Effector CD4-positive, alpha-beta T cell (primary cell): ENCODE results near the gene PLA2G6.
"Not testable (repeated sequence)": the region's sequence is repeated elsewhere in the genome, so short reads cannot be mapped to it uniquely, and the experiment has no call there.

ENCODE experiments used
- DNase-seq: peaks from one replicate; pipeline ENCODE4 v3.0.0-alpha.2; 2020

The PLA2G6 gene

DNA sequence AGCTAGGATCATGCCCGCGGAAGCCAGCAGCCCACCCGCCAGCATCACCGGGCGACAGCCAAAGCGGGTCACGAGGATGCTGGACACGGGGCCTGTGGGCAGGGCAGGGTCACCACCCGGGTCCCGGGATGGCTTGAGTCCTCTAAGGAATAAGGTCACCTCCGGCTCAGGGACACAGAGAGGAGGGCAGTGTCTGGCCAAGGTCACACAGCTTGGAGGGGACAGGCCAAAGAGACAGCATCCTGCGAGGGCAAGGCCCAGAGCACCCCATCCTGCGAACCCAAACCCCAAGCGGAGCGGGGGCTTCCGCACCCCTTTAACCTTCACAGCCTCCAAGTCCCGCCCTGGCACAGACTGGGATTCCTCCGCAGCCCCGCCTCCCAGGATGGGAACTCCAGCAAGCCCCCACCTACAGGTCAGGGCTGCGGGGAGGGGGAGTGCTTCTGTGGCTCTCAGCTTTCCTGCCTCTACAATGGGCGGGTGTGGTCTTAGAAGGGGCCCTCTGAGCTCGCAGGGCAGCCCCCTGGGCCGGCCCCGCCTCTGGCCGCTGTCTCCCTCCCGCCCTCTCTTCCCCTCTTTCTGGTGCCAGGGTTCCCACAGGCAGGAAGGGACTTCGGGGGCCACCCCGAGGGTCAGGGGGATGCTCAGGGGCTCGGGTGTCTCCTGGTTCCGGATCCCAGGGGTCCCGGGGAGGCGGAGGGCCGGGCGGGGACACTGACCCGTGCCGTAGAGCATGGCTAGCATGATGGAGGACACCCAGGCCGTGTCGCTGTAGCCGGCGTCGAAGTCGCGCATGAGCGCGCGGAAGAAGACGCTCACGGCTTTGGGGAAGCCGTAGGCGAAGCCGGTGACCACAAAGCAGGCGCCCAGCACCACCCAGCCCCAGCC lies 99.4 kb downstream of the PLA2G6 start:
- no peak for DNase-seq

DNA sequence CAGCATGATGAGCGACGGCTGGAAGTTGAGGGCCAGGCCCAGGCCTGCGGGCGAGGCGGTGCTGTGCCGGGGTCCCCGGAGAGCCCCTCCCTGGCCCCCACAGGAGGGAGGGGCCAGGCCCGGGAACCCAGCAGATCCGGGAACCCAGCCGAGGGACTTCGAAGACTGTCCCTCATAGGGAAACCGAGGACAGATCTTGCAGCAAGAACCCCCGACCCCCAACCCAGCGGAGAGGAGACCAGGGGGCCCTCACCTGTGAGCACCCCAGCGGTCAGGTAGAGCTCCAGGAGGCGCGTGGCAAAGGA lies 100.0 kb downstream of the PLA2G6 start:
- DNase-seq, result no peak

DNA sequence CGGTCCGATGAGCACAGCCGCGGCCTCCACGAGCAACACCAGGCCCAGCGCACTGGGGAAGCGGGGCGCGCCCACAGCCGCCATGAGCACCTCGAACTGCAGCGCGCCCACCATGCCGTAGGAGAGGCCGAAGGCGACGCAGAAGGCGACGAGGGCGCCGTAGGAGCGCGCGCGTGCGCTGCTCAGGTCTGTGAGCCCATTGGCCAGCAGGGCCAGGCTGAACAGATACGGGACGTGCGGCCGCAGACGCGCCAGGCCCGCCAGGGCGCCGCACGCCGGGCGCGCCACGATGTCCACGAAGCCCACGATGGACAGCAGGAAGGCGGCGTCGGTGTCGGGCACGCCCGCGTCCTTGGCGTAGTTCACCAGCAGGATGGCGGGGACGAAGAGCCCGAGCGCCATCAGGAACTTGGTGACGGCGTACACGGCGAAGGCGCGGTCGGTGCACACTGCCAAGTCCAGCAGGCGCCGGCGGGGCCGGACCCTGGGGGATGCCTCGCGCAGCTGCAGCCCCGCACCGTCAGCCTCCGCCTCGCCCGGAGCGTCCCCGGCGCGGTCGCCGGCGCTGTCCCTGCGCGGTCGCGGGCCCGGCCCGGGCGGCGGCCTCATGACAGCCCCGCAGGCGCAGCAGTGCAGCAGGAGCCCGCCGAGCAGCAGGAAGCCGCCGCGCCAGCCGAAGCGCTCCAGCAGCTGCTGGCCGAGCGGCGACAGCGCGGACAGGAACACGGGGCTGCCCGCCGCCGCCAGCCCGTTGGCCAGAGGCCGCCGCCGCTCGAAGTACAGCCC lies 100.6 kb downstream of the PLA2G6 start:
- DNase-seq, result no peak

DNA sequence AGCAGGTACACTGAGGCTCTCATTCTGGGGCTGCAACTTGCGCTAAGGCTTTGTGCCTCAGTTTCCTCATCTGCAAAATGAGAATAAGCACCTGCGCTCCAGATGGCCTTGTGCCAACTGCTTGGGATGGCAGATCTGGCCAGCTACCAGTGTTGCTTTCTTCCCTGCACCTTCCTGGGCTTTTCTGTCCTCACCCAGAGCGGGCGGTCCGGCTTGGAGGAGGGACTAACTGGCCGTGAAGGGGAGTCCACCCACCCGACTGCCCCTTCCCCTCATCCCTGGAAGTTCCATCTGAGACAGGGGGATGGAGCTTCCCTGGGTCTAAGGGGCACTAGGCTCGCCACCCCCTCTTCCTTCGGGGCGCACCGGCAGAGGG lies 101.2 kb downstream of the PLA2G6 start:
- no peak for DNase-seq

DNA sequence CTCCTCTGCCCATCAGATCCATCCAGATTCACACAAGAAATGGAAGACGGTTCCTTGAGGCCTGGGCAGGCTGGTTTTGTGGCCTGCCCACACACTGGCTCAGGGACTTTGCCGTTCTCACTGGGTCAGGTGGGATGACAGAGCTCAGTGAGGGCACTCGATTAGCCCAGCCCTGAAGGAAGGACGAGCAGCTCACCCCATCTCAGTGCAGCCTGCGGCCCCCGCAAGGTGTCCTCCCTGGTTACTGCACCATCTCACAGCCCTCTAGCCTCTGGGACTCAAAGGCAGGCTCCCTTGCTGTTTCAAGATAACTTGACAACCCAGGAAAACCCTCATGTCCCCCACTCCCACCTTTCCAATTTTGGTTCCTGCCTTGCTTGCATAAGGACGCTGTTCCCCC lies 101.8 kb downstream of the PLA2G6 start:
- DNase-seq, result no peak

DNA sequence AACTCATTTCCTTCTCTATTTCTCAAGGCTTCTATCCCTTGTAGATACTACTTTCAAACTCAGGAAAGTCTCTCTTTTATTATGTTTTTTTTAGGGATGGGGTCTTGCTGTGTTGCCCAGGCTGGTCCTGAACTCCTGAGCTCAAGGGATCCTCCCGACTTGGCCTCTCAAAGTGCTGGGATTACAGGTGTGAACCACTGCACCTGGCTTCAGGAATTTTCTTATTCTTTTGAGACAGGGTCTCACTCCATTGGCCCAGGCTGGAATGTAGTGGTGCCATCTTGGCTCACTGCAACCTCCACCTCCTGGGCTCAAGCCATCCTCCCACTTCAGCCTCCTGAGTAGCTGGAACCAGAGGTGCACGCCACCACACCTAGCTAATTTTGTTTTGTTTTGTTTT lies 102.4 kb downstream of the PLA2G6 start:
- not testable (repeated sequence) for DNase-seq

DNA sequence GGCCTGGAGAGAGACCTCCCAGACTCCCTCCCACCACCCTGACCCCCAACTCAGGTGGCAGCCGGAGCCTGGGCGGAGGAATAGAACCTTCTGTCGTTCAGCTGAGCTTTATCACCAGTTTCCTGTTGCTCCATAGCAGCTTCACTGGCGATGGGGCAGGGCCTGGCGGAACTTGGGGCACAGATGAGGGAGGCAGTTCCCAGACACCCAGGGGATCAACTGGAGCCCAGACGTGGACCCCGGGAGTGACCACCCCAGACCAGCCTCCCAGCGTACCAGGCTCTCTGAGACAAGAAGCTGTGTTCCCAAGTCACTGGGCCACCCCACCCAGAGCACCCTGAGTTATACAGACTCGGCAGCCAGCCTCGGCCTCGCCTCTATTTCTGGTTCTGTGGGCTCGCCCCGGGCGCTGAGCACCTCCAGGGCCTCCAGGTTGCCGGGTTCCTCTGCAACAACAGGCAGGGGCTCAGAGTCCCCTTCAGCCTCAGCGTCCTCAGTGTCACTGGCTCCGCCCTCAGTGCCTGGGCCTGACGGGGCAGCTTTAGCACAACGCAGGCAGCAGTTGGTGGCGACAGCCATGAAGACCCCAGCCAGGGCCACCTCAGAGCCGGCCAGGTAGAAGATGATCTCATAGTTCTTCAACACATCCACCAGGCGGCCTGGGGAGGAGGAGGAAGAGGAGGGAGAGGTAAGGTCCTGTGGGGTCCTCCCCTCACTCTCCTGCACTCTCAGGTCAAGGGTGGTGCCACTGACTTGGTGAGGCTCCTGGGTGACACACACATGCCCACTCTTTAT lies 103.4 kb downstream of the PLA2G6 start:
- no peak for DNase-seq

DNA sequence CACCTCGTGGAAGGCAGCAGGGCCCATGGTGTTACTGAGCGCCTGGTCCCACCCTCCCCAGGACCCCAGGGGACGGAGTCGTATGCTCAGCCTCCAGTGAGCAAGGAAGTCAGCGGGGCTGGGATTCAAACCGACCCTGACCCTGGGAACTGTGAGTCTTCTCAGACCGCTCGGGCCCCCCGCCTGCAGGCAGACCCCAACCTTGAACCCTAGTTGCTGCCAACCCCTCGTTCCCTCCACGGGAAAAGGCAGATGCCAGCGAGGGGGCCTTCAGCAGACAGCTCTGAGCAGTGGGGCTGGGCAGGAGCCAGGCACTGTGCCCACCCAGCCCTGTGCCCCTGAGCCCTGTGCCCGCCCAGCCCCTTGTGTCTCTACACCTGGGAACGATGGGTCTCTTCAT lies 104.0 kb downstream of the PLA2G6 start:
- no peak for DNase-seq

DNA sequence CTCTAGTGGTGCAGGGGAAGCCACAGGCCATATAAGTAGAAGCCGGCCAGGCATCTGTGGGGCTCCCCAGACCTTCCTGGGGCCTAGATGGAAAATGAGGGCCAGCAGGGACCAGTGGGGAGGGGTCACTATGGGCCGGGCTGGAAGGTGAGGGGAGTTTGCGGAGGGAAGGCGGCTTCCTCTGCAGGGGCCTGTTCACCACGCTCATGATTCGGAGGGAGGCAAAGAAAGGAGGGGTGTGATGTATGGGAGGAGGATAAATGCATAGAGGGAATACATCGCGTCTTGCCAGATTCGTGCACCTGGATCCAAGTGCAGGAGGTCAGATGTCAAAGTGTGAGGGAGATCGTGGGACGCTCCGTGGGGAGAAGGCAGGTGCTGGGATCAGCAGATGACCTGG lies 104.5 kb downstream of the PLA2G6 start:
- no peak for DNase-seq

DNA sequence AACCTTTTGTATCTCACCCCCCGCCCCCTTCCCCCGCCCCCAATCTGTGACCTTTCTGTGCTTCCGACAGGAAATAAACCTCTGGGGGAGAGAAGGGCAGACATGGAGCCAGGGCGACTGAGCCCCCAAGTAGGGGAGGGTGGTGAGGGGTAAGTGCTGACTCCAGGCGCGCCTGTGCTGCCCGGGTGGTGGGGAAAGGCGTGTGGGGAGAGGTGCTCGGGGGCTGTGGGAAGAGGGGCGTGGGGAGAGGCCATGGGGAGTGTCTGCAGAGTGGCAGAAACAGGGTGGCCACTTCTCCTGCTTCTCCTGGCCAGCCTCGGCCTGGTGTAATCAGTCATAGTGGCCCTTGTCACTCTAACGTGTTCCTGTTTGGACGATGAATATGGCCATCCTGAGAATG lies 105.7 kb downstream of the PLA2G6 start:
- DNase-seq, result no peak

DNA sequence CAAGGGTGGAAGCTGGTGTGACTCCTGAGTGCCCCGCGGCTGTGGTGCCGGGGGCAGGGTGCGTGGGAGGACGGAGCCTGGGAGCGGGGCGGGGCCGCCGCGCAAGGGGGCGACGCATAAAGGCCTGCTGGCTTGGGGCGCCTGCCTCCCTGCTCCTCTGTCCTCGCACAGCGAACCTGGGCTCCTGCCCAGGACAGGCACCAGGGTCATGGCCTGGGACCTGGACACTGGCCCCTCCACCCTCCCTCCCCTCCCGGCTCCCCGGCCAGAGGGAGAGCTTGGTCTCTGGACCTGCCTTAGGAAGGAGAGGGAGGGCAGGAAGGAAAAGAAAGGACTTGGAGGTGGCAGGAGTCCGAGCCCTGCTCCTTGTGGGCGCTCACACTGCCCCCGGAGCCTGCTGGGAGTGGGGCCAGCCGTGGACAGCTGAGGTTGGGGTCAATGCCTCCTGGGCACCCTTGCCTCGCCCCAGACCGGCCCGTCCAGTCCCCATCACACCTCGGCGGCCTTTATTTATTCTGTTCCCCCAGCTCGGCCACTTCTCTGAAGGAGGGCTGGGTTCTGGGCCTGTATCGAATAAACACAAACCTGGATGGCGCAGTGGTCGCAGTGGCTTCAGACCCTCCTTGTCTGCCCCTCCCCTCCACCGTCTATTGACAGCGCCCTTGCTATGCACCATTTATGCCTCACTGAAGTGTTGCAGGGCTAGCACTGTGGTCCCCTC lies 106.4 kb downstream of the PLA2G6 start:
- DNase-seq, result no peak

DNA sequence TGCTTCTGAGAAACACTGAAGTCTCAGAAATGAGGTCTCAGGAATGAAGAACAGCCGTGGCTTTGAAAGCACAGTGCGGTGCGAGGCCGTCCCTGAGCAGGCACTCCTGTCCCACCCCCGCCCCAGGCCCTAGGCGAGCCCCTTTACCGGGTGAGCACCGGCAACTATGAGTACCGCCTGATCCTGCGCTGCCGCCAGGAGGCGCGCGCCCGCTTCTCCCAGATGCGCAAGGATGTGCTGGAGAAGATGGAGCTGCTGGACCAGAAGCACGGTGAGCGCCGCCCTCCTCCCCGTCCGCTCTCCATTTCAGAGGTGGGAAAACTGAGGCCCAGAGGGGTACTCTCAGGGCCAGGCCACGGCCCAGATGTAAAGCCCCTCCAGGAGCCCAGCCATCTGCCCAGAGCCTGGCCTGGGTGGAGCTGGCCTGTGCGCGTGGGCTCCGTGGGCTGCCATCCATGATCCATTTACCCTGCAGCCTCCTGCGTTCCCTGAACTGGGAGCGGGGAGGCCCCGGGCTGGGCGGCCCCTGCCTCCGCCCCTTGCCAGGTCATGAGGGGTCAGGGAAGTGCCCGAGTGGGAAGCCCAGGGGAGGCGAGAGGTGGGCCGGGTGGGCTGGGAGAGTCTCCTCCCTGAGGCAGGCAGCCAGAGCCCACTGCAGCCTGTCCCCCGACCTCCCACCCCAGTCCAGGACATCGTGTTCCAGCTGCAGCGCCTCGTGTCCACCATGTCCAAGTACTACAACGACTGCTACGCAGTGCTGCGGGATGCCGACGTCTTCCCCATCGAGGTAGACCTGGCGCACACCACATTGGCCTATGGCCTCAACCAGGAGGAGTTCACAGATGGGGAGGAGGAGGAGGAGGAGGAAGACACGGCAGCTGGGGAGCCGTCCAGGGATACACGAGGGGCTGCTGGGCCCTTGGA lies 107.2 kb downstream of the PLA2G6 start:
- no peak for DNase-seq

DNA sequence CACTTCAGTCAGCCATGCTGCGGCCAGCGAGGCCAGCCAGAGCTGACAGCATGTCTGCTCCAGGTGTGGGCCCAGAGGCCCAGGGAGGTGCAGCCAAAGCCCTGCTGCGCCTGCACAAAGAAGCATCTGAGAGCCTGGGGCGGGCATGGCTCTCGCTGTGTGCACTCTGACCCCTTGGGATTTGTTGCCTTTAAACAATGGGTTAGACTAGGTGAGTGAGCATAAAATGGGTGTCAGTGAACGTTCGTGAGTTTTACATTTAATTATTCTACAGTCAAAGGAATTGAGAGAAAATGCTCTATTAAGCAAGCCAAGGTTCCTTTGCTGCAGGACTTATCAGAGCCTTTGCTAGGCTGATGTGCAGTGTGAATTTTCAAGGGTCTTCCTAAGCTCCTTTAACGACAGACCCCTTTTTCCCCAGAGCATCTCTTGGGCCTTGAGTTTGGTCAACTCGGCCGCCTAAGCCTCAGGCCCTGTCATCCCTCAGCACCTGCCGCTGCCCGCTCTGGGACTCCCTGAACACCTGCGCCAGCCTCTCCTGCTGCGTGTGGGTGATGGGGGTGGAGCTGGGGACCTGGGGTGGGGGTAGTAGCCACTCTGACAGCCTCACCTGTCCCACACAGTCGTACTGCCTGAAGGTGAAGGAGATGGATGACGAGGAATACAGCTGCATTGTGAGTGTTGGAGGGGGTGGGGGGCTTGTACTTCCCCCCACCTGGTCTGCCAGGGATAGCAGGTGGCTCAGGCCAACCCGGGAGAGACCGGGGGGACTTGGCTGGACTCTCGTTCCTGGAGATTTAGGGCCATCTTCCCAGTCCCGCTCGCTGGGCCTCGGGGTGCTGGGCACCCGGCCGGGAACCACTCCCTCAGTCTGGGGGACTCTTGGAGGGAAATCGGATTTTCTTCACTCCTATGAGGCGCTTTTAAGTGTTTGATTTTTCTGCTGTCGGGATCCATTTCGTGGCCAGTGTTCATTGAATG lies 108.2 kb downstream of the PLA2G6 start:
- DNase-seq, result no peak

DNA sequence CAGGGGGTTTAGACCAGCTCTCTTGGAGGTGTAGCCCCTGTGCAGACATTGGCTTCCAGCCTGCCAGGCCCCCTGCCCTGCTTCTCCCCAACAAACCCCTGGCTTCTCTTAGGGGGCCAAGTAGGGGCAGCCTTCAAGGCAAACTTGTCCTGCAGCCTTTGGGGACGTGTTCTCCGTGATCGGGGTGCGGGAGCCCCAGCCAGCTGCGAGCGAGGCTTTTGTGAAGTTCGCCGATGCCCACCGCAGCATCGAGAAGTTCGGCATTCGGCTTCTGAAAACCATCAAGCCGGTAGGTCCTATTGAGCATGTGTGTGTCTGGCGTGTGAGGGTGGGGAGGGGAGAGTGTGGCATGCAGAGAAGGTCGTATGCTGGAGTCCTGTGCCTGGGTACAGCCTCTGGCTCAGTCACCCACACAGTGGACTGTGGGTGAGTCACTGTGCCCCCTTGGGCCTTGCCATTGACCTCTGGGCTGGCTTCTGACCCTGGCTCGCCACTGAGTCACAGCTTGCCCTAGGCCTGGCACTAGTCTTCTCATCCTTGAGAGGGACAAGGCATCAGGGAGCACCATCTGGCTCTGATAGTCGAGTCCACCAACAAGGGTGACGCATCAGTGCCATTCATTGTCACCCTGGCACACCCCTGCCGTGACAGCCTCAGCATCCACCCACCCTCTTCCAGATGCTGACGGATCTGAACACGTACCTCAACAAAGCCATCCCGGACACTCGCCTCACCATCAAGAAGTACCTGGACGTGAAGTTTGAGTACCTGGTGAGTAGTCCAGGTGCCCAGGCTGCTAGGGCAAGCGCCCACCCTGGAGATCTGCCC lies 109.1 kb downstream of the PLA2G6 start:
- DNase-seq, result no peak

DNA sequence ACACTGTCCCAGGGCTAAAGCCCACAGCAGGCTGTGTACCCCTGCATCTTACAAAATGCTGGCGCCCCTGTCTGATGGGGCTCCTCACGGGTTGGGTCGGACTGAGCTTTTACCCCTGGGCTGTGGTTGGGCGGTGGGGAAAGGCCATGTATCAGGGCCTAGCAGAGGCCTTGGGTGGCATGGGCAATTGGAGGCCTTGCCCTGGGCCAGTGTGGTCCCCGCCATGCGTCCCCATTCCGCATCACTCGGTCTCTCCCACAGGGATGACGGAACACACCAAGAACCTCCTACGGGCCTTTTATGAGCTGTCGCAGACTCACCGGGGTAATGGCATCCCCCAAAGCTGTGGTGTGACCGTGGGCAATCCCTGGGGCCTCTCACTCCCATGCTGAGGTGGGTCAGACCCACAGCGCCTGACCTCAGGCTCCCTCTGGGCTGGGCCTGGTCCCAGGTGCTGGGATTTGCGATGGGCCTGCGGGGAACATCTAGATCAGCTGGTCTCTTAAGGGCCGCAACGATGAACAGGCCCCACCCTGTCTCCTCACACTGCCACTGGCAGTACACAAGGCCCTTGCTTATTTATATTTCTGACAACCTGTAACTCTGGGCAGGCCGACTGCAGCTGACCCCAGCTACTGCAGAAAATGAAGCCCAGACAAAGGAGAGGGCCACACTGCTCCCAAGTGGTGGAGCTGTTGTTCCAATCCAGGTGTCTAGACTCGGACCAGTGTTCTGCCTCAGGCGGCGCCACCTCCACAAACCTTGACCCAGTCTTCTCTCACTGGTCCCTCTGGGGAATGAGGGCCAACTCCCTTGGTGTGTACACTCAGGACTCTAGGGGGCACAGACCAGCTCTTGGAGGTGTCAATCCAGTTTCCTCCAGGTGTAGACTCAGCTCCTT lies 110.0 kb downstream of the PLA2G6 start:
- no peak for DNase-seq

DNA sequence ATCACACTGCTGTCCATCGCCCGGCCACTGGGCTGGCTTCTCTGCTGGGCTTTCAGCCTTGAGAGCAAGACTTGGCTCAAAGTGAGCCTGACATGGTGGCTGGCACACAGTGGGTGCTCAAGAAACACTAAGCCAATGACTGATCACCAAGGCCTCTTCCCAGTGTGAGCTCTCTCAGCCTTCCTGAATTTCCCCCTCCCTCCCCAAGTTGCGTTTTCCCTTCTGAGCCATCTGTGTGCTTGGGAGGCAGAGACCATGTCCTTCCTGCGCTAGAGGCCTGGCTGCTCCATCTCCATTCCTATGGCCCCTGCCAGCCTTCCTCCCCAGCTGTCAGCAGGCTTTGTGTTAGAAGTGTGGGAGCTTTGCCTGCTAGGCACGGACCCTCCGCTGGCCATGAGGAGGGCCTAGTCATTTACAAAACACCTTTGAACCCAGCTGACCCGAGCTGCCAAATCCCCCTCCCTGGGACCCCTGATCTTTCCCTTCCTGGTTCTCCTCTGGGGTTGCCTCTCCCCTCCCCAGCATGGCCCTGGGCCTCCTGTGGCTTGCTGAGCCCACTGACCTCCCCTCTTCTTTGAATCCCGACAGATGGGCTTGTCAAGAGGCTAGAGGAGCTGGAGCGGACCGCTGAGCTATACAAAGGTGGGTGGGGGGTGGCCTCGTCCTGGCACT lies 111.2 kb downstream of the PLA2G6 start:
- DNase-seq, result no peak

DNA sequence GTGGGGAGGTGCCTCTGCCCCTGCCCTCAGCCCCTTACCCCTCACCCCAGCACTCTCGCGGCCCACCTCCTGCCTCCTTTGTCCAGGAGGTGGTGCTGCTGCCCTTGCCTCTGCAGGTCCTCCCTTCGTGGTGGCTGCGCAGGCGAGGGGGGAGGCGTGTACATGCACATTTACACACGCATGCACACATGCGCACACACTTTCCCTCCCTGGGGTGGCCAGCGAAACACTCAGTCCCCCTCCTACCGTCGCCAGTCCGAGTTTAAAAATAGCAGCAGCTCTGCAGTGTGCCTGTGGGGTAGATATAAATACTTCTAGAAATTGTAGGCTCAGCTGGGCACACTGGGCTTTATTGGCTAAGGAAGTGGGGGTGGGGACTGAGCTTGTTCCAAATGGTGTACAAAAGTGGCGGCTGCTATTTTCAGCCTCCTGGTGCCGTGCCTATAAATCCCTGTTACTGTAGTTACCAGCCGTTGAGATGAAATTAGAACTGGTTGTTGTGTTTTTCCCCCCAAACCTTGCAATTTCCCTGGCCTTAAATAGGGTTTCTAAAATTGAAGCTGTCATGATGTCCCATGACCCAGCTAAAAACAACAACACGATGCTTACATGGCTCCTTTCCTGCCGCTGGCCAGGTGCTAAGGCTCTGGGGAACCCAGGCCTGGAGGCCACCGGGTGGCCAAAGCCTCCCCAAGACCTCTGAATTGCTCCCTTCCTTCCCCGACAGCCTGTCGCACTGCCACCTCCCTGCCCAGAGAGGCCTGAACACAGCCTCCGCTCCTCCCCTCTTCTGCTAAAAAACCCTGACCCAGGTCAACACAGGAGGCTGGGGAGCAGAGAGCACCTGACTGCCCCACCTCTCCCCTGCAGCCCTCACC lies 112.0 kb downstream of the PLA2G6 start:
- DNase-seq, result no peak
